WTC11 (cell line): ENCODE measurements around the gene OPRD1.

ENCODE experiments used
- ARID4B ChIP-seq: sonication (generic); formaldehyde crosslinking; IDR thresholded peaks from 2 replicates; pipeline ENCODE4 v1.8.0; 2023; ENCODE audit warnings: missing genetic modification reagents, mild to moderate bottlenecking, borderline replicate concordance
- CBFB ChIP-seq: sonication (generic); formaldehyde crosslinking; IDR thresholded peaks from 2 replicates; pipeline ENCODE4 v1.8.1; 2022; ENCODE audit warnings: mild to moderate bottlenecking, low read depth, missing genetic modification reagents
- CTCF ChIP-seq: fragments of 200-600 bp; IDR thresholded peaks from 2 replicates; pipeline ENCODE4 v1.8.0; 2022; ENCODE audit warnings: antibody characterized with exemption
- HMGA2 ChIP-seq: fragments of 250-450 bp; sonication (Bioruptor Pico); IDR thresholded peaks from 2 replicates; pipeline ENCODE4 v1.4.0; 2021; ENCODE audit warnings: mild to moderate bottlenecking, moderate library complexity
- IRF2 ChIP-seq: sonication (generic); formaldehyde crosslinking; IDR thresholded peaks from 2 replicates; pipeline ENCODE4 v1.8.0; 2022; ENCODE audit warnings: low read depth, missing genetic modification reagents, borderline replicate concordance
- NFYB ChIP-seq: sonication (generic); formaldehyde crosslinking; conservative IDR thresholded peaks from 2 replicates; pipeline ENCODE4 v1.8.0; 2022; ENCODE audit warnings: low read depth, missing genetic modification reagents
- NR3C1 ChIP-seq: sonication (generic); formaldehyde crosslinking; conservative IDR thresholded peaks from 2 replicates; pipeline ENCODE4 v1.8.1; 2023; ENCODE audit warnings: low read depth, mild to moderate bottlenecking, missing genetic modification reagents
- SMAD3 ChIP-seq: sonication (generic); formaldehyde crosslinking; IDR thresholded peaks from 2 replicates; pipeline ENCODE4 v1.8.0; 2022; ENCODE audit warnings: missing genetic modification reagents, mild to moderate bottlenecking, borderline replicate concordance
- SP1 ChIP-seq: sonication (generic); formaldehyde crosslinking; conservative IDR thresholded peaks from 2 replicates; pipeline ENCODE4 v1.8.1; 2022; ENCODE audit warnings: missing genetic modification reagents
- TP53 ChIP-seq: sonication (generic); formaldehyde crosslinking; IDR thresholded peaks from 2 replicates; pipeline ENCODE4 v1.8.1; 2023; ENCODE audit warnings: mild to moderate bottlenecking, missing genetic modification reagents
- ZSCAN18 ChIP-seq: fragments of 250-450 bp; sonication (Bioruptor Pico); IDR thresholded peaks from 2 replicates; pipeline ENCODE4 v2.1.2; 2022; ENCODE audit warnings: mild to moderate bottlenecking, moderate library complexity

- TF ChIP-seq CTCF (no peak), NFYB (no peak), SMAD3 (CRISPR knock-in tag) (no peak), IRF2 (CRISPR knock-in tag) (no peak), TP53 (CRISPR knock-in tag) (no peak), SP1 (CRISPR knock-in tag) (no peak), ARID4B (CRISPR knock-in tag) (no peak), ZSCAN18 (CRISPR knock-in tag) (no peak), NR3C1 (CRISPR knock-in tag) (no peak), CBFB (CRISPR knock-in tag) (no peak), HMGA2 (CRISPR knock-in tag) (no peak)
Measured at GRCh38 chr1:28815533-28816185, 3.7 kb downstream of the OPRD1 start.
